NT2/D1 (cell line): Measurements from ENCODE around the gene TTC23L.

Experiments used
- SUZ12 ChIP-seq: IDR thresholded peaks from 2 replicates; pipeline ENCODE4 v1.6.1; 2011; ENCODE audit not compliant: insufficient read length, insufficient read depth; ENCODE audit errors: extremely low read depth
- YY1 ChIP-seq: IDR thresholded peaks from 2 replicates; pipeline ENCODE4 v1.6.1; 2011; ENCODE audit not compliant: insufficient read length, insufficient read depth
- ZNF274 ChIP-seq: IDR thresholded peaks from 2 replicates; pipeline ENCODE4 v1.6.1; 2011; ENCODE audit warnings: mild to moderate bottlenecking, low read depth, low read length

DNA sequence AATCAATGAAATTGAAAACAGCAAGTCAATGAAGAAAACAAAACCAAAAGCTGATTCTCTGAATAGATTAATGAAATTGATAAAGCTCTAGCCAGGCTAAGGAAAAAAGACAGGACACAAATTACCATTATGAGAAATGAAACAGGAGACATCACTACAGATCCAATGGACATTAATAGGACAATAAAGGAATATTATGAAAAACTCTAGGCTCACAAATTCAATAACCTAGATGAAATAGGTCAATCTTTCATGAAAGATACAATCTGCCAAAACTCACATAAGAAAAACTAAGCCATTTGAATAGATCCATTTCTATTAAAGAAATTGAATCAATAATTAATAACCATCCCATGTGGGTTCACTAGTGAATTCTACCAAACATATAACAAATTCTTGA is 37.3 kb downstream of the TTC23L start:
- TF ChIP-seq SUZ12 (no peak), ZNF274 (no peak), YY1 (no peak)
